A549 treated with AZD9567 at 1 μM for 4 hours (cell line): ENCODE results near the gene PRKCE. TPM values are rescaled to one million over a fixed set of nuclear protein-coding genes. Genes with fewer than 3 reads are reported as not detected.

Source experiments
- total RNA-seq: library from RNA; stranded (reverse); fragments of 200-300 nt; extraction: Qiagen RNA extraction; gene quantifications from 5 replicates; pipeline ENCODE4 v1.2.3, GENCODE V29; 2022; ENCODE audit not compliant: insufficient read depth

Gene PRKCE
- 7.2 to 10.6 TPM (median 7.7 TPM) in 5 replicates for total RNA-seq

GRCh38 chr2:45651415-45652089 is at the start of gene PRKCE:
Gene PRKCE, plus strand, starts transcription at chr2:45651675.

DNA sequence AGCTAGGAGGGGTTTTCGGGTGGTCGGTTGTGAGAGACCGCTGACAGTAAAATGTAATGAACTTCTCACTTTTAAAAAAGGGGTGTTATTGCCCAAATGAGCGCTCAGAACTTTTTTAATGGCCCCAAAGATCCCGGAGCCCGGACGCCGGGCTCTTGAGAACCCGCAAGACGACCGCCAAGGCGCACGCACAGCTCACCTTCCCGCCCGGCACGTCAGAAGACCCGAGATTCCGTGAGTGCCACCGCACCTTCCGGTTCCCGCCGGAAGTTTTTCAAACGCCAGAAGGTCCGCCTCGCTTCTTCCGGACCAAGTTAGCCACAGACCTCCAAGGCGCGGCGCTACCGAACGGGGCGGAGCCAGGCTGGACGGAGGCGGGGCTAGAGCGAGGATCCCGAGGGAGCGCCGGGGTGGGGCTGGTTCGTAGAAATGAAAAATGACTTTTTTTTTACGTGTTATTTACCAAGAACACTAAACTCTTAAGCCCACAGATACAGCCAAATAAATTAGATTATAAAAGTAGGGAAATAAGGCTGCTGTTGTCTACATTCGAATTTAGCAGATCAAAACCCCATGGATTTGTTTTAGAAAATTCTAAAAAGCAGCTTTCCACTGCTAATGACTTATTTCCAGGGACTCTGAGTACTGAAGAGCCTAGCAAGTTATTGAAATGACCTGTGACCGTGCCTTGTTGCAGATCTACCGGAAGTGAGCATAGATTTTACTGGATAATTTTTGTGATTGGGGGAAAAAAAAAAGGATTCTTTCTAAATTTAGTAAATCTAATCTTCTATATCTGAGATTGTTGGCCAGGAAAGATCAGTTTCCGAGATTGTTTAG is 40.2 kb upstream of the PRKCE start, which contains the start of gene SRBD1:
Gene SRBD1, minus strand, starts transcription at position 248 of the 840 bp plus-strand sequence. CDS start 5,826 bp downstream, outside the sequence.

Other genes with a start within 250 kb of the PRKCE start
- gene SRBD1, start 40.4 kb upstream of the PRKCE start, total RNA-seq: 6.4 to 8.4 TPM (median 8.0 TPM) in 5 replicates